HFF-Myc (cell line): ENCODE data around the gene ELOB.

Experiments used
- DNase-seq: peaks from one replicate; pipeline ENCODE4 v3.0.0-alpha.2; 2011; ENCODE audit warnings: low read depth; ENCODE audit errors: extremely low read depth
- H3K4me3 ChIP-seq: replicated peaks from 2 replicates; pipeline ENCODE4 v1.5.1; 2011; ENCODE audit warnings: low read depth, mild to moderate bottlenecking, control low read depth, low read length
- CTCF ChIP-seq: IDR thresholded peaks from 2 replicates; pipeline ENCODE4 v1.5.1; 2012; ENCODE audit warnings: mild to moderate bottlenecking, low read depth, low read length, control low read depth; ENCODE audit errors: missing control alignments

ELOB gene

GRCh38 chr16:2767891-2768290 is 9.2 kb downstream of the ELOB start:
- no peak for TF ChIP-seq CTCF
- no peak overlapping the region for H3K4me3 ChIP-seq
- no peak for DNase-seq

DNA sequence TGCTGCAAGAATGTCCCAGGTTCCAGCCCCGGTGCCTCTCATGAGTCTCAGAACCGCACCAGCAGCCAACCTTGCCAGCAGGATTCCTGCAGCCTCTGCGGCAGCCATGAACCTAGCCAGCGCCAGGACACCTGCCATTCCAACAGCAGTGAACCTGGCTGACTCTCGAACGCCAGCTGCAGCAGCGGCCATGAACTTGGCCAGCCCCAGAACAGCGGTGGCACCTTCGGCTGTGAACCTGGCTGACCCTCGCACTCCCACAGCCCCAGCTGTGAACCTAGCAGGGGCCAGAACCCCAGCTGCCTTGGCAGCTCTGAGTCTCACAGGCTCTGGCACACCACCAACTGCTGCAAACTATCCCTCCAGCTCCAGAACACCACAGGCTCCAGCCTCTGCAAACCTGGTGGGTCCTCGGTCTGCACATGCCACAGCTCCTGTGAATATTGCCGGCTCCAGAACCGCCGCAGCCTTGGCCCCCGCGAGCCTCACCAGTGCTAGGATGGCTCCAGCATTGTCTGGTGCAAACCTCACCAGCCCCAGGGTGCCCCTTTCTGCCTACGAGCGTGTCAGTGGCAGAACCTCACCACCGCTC is 9.8 kb downstream of the ELOB start:
- DNase-seq: no peak
- H3K4me3 ChIP-seq: no peak overlapping the region

GRCh38 chr16:2766430-2767139 is 10.5 kb downstream of the ELOB start:
- no peak overlapping the region for H3K4me3 ChIP-seq
- DNase-seq: no peak
- no peak for TF ChIP-seq CTCF

More for the DNA sequence above, 9.8 kb downstream of the ELOB start:
- TF ChIP-seq CTCF: no peak

- no peak for DNase-seq
- no peak for TF ChIP-seq CTCF
- H3K4me3 ChIP-seq: no peak overlapping the region
Observed at GRCh38 chr16:2765462-2766404, 11.3 kb downstream of the ELOB start.

- no peak for DNase-seq
- no peak for TF ChIP-seq CTCF
- no peak overlapping the region for H3K4me3 ChIP-seq
Observed at GRCh38 chr16:2764718-2765117, 12.4 kb downstream of the ELOB start.

DNA sequence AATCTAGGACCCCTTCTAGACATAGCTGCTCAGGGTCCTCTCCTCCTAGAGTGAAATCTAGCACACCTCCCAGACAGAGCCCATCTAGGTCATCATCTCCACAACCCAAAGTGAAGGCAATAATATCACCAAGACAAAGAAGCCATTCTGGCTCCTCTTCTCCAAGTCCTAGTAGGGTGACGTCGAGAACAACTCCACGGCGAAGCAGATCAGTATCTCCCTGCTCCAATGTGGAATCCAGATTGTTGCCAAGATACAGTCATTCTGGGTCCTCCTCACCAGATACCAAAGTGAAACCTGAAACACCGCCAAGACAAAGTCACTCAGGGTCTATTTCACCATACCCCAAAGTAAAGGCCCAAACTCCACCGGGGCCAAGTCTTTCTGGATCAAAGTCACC is 13.9 kb downstream of the ELOB start:
- no peak for TF ChIP-seq CTCF
- no peak for DNase-seq

More for the DNA sequence above, 13.9 kb downstream of the ELOB start:
- no peak overlapping the region for H3K4me3 ChIP-seq
